Posterior vena cava (tissue), 2 donors: ENCODE results near the gene NPAS3. TPM values are rescaled to one million over a fixed set of nuclear protein-coding genes. Genes with fewer than 3 reads are reported as not detected.

Experiments used
- DNase-seq: peaks from one replicate; pipeline ENCODE4 v3.0.0-alpha.2; 2020; ENCODE audit warnings: low spot score
- intact Hi-C, 2 donors: fragments of 100-400 bp; cut with DNase I; formaldehyde crosslinking; loops; one replicate each; pipeline versions ENCODE4 v1.14.1 to v1.14.2; 2022 to 2023
- total RNA-seq, 2 donors: library from RNA; stranded (reverse); fragmentation: NEBNext Ultra II Directional; extraction: Animal tissue kit (Norgen Biotek cat#: 25700); gene quantifications; one replicate each; pipeline ENCODE4 v1.2.1, GENCODE V29; 2021
- donor health status: DM: yes; HTN: yes; CAD: no.
- donor health status: DM: yes; HTN: yes; CAD: no.

NPAS3 gene
- total RNA-seq, 2 donors from 2014 or later = 1.3 to 2.6 TPM

GRCh38 chr14:33851366-33851765 lies 912.7 kb downstream of the NPAS3 start:
- DNase-seq = no peak
- intact Hi-C loops = no loop called here

DNA sequence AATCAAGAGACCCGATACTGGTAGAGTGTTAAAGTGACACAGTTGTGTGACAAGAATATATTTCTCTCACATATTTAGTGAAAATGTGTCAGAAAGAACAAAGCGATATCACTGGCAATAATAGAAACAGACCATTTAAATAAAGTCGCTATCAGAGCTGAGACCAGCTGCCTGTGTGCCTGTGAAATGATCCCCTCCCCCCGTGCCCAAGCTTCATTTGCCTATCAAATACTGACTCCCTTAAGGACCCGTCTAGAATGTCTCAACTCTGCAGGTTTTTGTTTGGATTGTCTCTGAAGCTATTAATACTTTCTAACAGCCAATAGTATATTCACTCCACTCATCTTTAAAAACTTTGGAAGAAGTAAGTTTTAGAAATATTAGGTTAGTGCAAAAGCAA lies 913.3 kb downstream of the NPAS3 start:
- intact Hi-C loops = no loop called here

More for the DNA sequence above, 913.3 kb downstream of the NPAS3 start:
- DNase-seq = no peak
